Activated T-helper 2 cell treated with anti-CD3 and anti-CD28 coated beads, Interferon-gamma antibody, Interleukin-2, Interleukin-4, amounts not matched to agents 10 μg/mL and 5 μg/mL and 100 μg/mL, durations not matched to agents 14 hours and 24 hours and 36 hours (primary cell): ENCODE data around the gene FABP7. TPM values are rescaled to one million over a fixed set of nuclear protein-coding genes. Genes with fewer than 3 reads are reported as not detected.

Source experiments
- DNase-seq: peaks from one replicate; pipeline ENCODE4 v3.0.0; 2021; ENCODE audit warnings: low spot score
- H3K27ac Mint-ChIP-seq: one replicate; pipeline ENCODE4 v1.8.0; 2021; ENCODE audit warnings: mixed read lengths
- H3K27me3 Mint-ChIP-seq: one replicate; pipeline ENCODE4 v1.8.0; 2021; ENCODE audit warnings: low read depth, mixed read lengths
- H3K36me3 Mint-ChIP-seq: one replicate; pipeline ENCODE4 v1.8.0; 2021; ENCODE audit warnings: low read depth, mixed read lengths
- H3K4me1 Mint-ChIP-seq: one replicate; pipeline ENCODE4 v1.8.0; 2021; ENCODE audit warnings: low read depth, mixed read lengths
- H3K4me3 Mint-ChIP-seq: one replicate; pipeline ENCODE4 v1.8.0; 2021; ENCODE audit warnings: low read depth, mild to moderate bottlenecking, moderate library complexity, mixed read lengths
- H3K9me3 Mint-ChIP-seq: one replicate; pipeline ENCODE4 v1.8.0; 2021; ENCODE audit warnings: mixed read lengths
- intact Hi-C: fragments of 100-400 bp; cut with micrococcal nuclease; formaldehyde crosslinking; loops from one replicate; pipeline ENCODE4 v1.15.1; 2023
- total RNA-seq: library from RNA; stranded (reverse); gene quantifications from 2 replicates; pipeline ENCODE4 v1.2.3, GENCODE V29; 2022

FABP7 gene
- total RNA-seq, 1 donor from 2014 or later = not detected

GRCh38 chr6:122831511-122831910, 52.0 kb downstream of the FABP7 start:
- DNase-seq = no peak
- Mint-ChIP-seq H3K4me3 (no peak overlapping the region), H3K36me3 (no peaks in the 10 kb centered on the region), H3K27ac (no peak overlapping the region), H3K4me1 (no peaks in the 10 kb centered on the region), H3K9me3 (no peaks in the 10 kb centered on the region), H3K27me3 (peaks cover 15% of the 10 kb centered on the region)
- intact Hi-C loops = no loop called here

- H3K27me3 Mint-ChIP-seq = peaks cover 15% of the 10 kb centered on the region
- no peaks in the 10 kb centered on the region for H3K36me3 Mint-ChIP-seq
- no peak for DNase-seq
- H3K27ac Mint-ChIP-seq = no peak overlapping the region
- no peak overlapping the region for H3K4me3 Mint-ChIP-seq
- H3K9me3 Mint-ChIP-seq = no peaks in the 10 kb centered on the region
- no peaks in the 10 kb centered on the region for H3K4me1 Mint-ChIP-seq
- intact Hi-C loops = no loop called here
Observed at GRCh38 chr6:122832459-122832858, 52.9 kb downstream of the FABP7 start.

GRCh38 chr6:122833021-122833491, 53.5 kb downstream of the FABP7 start:
- intact Hi-C loops = no loop called here
- no peak for DNase-seq
- no peaks in the 10 kb centered on the region for H3K9me3 Mint-ChIP-seq
- no peaks in the 10 kb centered on the region for H3K36me3 Mint-ChIP-seq
- no peak overlapping the region for H3K27ac Mint-ChIP-seq
- H3K4me1 Mint-ChIP-seq = no peaks in the 10 kb centered on the region
- H3K4me3 Mint-ChIP-seq = no peak overlapping the region
- H3K27me3 Mint-ChIP-seq = peaks cover 15% of the 10 kb centered on the region

Other genes starting within 250 kb of the FABP7 start
- 0.44 and 0.52 TPM in 2 replicates for gene PKIB, start 169.3 kb upstream of the FABP7 start, total RNA-seq
- gene SMPDL3A, start 9.5 kb downstream of the FABP7 start, total RNA-seq = 1.3 and 1.6 TPM in 2 replicates
- gene CLVS2, start 216.5 kb downstream of the FABP7 start, total RNA-seq = not detected in 2 replicates